ENCODE data around the gene ZFAND2B. TPM values are rescaled to one million over a fixed set of nuclear protein-coding genes. Genes with fewer than 3 reads are reported as not detected.
"Not testable (repeated sequence)": the region's sequence is repeated elsewhere in the genome, so short reads cannot be mapped to it uniquely, and the experiment has no call there.

Gene ZFAND2B
- polyA plus RNA-seq, 1 donor from 2014 or later = 73.6 TPM

GRCh38 chr2:219254590-219255201 is 48.1 kb downstream of the ZFAND2B start:
- Histone ChIP-seq H3K27ac (ENCODE audit: low read length) (no peak overlapping the region), H3K79me2 (replicated peaks; ENCODE audit: insufficient read depth, low read length) (no peaks in the 10 kb centered on the region), H3K9me3 (ENCODE audit: low read length) (no peaks in the 10 kb centered on the region), H3K27me3 (ENCODE audit: insufficient read depth, low read depth, low read length) (peaks cover 74% of the 10 kb centered on the region), H3K9me2 (ENCODE audit: insufficient read depth, low read length) (no peaks in the 10 kb centered on the region), H4K20me1 (ENCODE audit: insufficient read depth) (no peaks in the 10 kb centered on the region), H3F3A (ENCODE audit: insufficient read depth, low read length, poor library complexity, severe bottlenecking) (no peaks in the 10 kb centered on the region), H3K9ac (ENCODE audit: low read length) (peak overlapping the region; percentile 49), H3K36me3 (ENCODE audit: insufficient read depth, low read length) (no peaks in the 10 kb centered on the region), H2AFZ (ENCODE audit: low read depth, low read length) (no peak overlapping the region), H3K4me3 (ENCODE audit: low read length) (peak overlapping the region; percentile 80), H3K4me2 (ENCODE audit: low read length) (no peak overlapping the region)
- no peak for TF ChIP-seq POLR2AphosphoS5 (IDR thresholded peaks at IDR 0.05)

- not testable (repeated sequence) for H3K36me3 ChIP-seq (ENCODE audit: insufficient read depth, low read length); H3K9me2 ChIP-seq (ENCODE audit: insufficient read depth, low read length); H3K79me2 ChIP-seq (replicated peaks; ENCODE audit: insufficient read depth, low read length); H3K27ac ChIP-seq (ENCODE audit: low read length); H3K9ac ChIP-seq (ENCODE audit: low read length); H3K9me3 ChIP-seq (ENCODE audit: low read length); H3K4me3 ChIP-seq (ENCODE audit: low read length); H4K20me1 ChIP-seq (ENCODE audit: insufficient read depth); H3F3A ChIP-seq (ENCODE audit: insufficient read depth, low read length, poor library complexity, severe bottlenecking); H3K4me2 ChIP-seq (ENCODE audit: low read length); H2AFZ ChIP-seq (ENCODE audit: low read depth, low read length)
- H3K27me3 ChIP-seq (ENCODE audit: insufficient read depth, low read depth, low read length) = peaks cover 69% of the 10 kb centered on the region
These were observed 52.4 kb downstream of the ZFAND2B start for GRCh38 chr2:219258942-219259341.

Other genes with a start within 250 kb of the ZFAND2B start
- 2.0 and 3.1 TPM in 2 replicates for gene CDK5R2, start 247.1 kb upstream of the ZFAND2B start, polyA plus RNA-seq
- gene FEV, start 221.6 kb upstream of the ZFAND2B start, polyA plus RNA-seq = not detected in 2 replicates
- not detected in 2 replicates for gene CRYBA2, start 213.4 kb upstream of the ZFAND2B start, polyA plus RNA-seq
- gene CFAP65, start 165.3 kb upstream of the ZFAND2B start, polyA plus RNA-seq = 1.1 and 1.7 TPM in 2 replicates
- 0.36 TPM in 1 of 2 replicates, not detected in the other for gene IHH, start 145.9 kb upstream of the ZFAND2B start, polyA plus RNA-seq
- gene NHEJ1, start 46.0 kb upstream of the ZFAND2B start, polyA plus RNA-seq = 10.7 and 12.7 TPM in 2 replicates
- 0.12 and 0.28 TPM in 2 replicates for gene SLC23A3, start 36.8 kb upstream of the ZFAND2B start, polyA plus RNA-seq
- 87.7 and 89.1 TPM in 2 replicates for gene CNPPD1, start 29.9 kb upstream of the ZFAND2B start, polyA plus RNA-seq
- gene RETREG2, start 28.5 kb upstream of the ZFAND2B start, polyA plus RNA-seq = 156 and 164 TPM in 2 replicates
- 28.1 and 37.0 TPM in 2 replicates for gene ABCB6, start 12.2 kb downstream of the ZFAND2B start, polyA plus RNA-seq
- 25.6 and 26.2 TPM in 2 replicates for gene ATG9A, start 22.9 kb downstream of the ZFAND2B start, polyA plus RNA-seq
- gene ANKZF1, start 23.0 kb downstream of the ZFAND2B start, polyA plus RNA-seq = 185 and 204 TPM in 2 replicates
- 8.0 and 12.9 TPM in 2 replicates for gene GLB1L, start 38.7 kb downstream of the ZFAND2B start, polyA plus RNA-seq
- gene STK16, start 38.7 kb downstream of the ZFAND2B start, polyA plus RNA-seq = 64.9 and 96.5 TPM in 2 replicates
- gene TUBA4B, start 46.5 kb downstream of the ZFAND2B start, polyA plus RNA-seq = not detected in 2 replicates
- 0.82 TPM in 1 of 2 replicates, not detected in the other for gene TUBA4A, start 47.1 kb downstream of the ZFAND2B start, polyA plus RNA-seq
- 145 and 172 TPM in 2 replicates for gene DNAJB2, start 72.6 kb downstream of the ZFAND2B start, polyA plus RNA-seq
- gene PTPRN, start 102.6 kb downstream of the ZFAND2B start, polyA plus RNA-seq = 66.4 and 82.1 TPM in 2 replicates
- gene RESP18, start 126.0 kb downstream of the ZFAND2B start, polyA plus RNA-seq = not detected in 2 replicates
- 11.9 and 16.7 TPM in 2 replicates for gene DNPEP, start 181.1 kb downstream of the ZFAND2B start, polyA plus RNA-seq
- not detected in 2 replicates for gene DES, start 211.6 kb downstream of the ZFAND2B start, polyA plus RNA-seq
- 58.3 and 87.6 TPM in 2 replicates for gene SPEG, start 228.1 kb downstream of the ZFAND2B start, polyA plus RNA-seq